Endodermal cell (in vitro differentiated cells): ENCODE measurements around the gene TPSD1. TPM values are rescaled to one million over a fixed set of nuclear protein-coding genes. Genes with fewer than 3 reads are reported as not detected.

ENCODE experiments used
- DNase-seq: peaks from one replicate; pipeline ENCODE4 v3.0.0-alpha.2; 2017
- H3K27ac ChIP-seq: 2 replicates; pipeline ENCODE4 v1.5.1; 2013; ENCODE audit warnings: mild to moderate bottlenecking, low read depth, low read length, moderate library complexity
- H3K27me3 ChIP-seq: 2 replicates; pipeline ENCODE4 v1.6.1; 2013; ENCODE audit warnings: mild to moderate bottlenecking, low read length, moderate library complexity; ENCODE audit not compliant: insufficient read depth, control insufficient read depth, poor library complexity, severe bottlenecking
- H3K36me3 ChIP-seq: 2 replicates; pipeline ENCODE4 v1.7.0; 2013; ENCODE audit warnings: mild to moderate bottlenecking, low read length, moderate library complexity; ENCODE audit not compliant: control insufficient read depth, insufficient read depth
- H3K4me1 ChIP-seq: one replicate; pipeline ENCODE4 v1.7.0; 2013; ENCODE audit warnings: low read length; ENCODE audit not compliant: control insufficient read depth, insufficient read depth
- H3K4me3 ChIP-seq: 2 replicates; pipeline ENCODE4 v1.5.1; 2013; ENCODE audit warnings: mild to moderate bottlenecking, low read length, moderate library complexity
- H3K9ac ChIP-seq: 2 replicates; pipeline ENCODE4 v1.6.1; 2013; ENCODE audit warnings: mild to moderate bottlenecking, low read length, moderate library complexity; ENCODE audit not compliant: poor library complexity, severe bottlenecking; ENCODE audit errors: extremely low read depth
- H3K9me3 ChIP-seq: 2 replicates; pipeline ENCODE4 v1.6.1; 2013; ENCODE audit warnings: mild to moderate bottlenecking, low read length, moderate library complexity; ENCODE audit not compliant: control insufficient read depth
- H3K27ac Mint-ChIP-seq: 2 replicates; pipeline ENCODE4 v1.8.0; 2020; ENCODE audit warnings: mixed read lengths
- H3K27me3 Mint-ChIP-seq: 2 replicates; pipeline ENCODE4 v1.8.0; 2021; ENCODE audit warnings: mild to moderate bottlenecking, mixed read lengths; ENCODE audit not compliant: insufficient read depth
- H3K36me3 Mint-ChIP-seq: 2 replicates; pipeline ENCODE4 v1.8.0; 2020; ENCODE audit warnings: low read depth, mixed read lengths
- H3K4me1 Mint-ChIP-seq: 2 replicates; pipeline ENCODE4 v1.8.0; 2020; ENCODE audit warnings: mixed read lengths
- H3K4me3 Mint-ChIP-seq: 2 replicates; pipeline ENCODE4 v1.8.0; 2020; ENCODE audit warnings: mild to moderate bottlenecking, moderate library complexity, mixed read lengths
- H3K9me3 Mint-ChIP-seq: 2 replicates; pipeline ENCODE4 v1.8.0; 2020; ENCODE audit warnings: mild to moderate bottlenecking, mixed read lengths
- CTCF ChIP-seq: fragments of 200-600 bp; sonication (generic); conservative IDR thresholded peaks from 2 replicates; pipeline ENCODE4 v1.5.0; 2021; ENCODE audit warnings: antibody characterized with exemption, mild to moderate bottlenecking
- WGBS, 2 experiments: methylation state at CpG; one replicate each; pipeline versions ENCODE4 v1.1.5 to v1.1.7; 2013; ENCODE audit warnings: missing lambda C conversion rate in 2 of 2, mixed read lengths in 1 of 2; ENCODE audit not compliant: insufficient coverage in 1 of 2, insufficient read length in 1 of 2; 5-methylcytosine and 5-hydroxymethylcytosine counted together
- total RNA-seq, 2 donors: library from RNA; stranded (reverse); fragmentation: NEBNext Ultra II Directional in 1 of 2; extraction: Animal tissue kit (Norgen Biotek cat#: 25700) in 1 of 2; gene quantifications; 2 replicates in 1 of 2; 3 replicates in 1 of 2; pipeline ENCODE4 v1.2.1, GENCODE V29; 2021

Gene TPSD1
- total RNA-seq, 2 donors from 2014 or later = not detected

GRCh38 chr16:1272453-1273198 is 16.8 kb downstream of the TPSD1 start:
- no peaks in the 10 kb centered on the region for H3K36me3 Mint-ChIP-seq
- 87 to 88% methylated on average over 4 to 9 of the region's 9 CpGs for WGBS, 2 experiments
- Histone ChIP-seq H3K27ac (no peak overlapping the region), H3K27me3 (peaks cover 8% of the 10 kb centered on the region), H3K4me1 (no peaks in the 10 kb centered on the region), H3K9ac (no peak overlapping the region), H3K4me3 (no peak overlapping the region), H3K9me3 (no peaks in the 10 kb centered on the region), H3K36me3 (no peaks in the 10 kb centered on the region)
- H3K9me3 Mint-ChIP-seq = no peaks in the 10 kb centered on the region
- peaks cover under 1% of the 10 kb centered on the region for H3K4me1 Mint-ChIP-seq
- TF ChIP-seq CTCF = no peak
- no peak overlapping the region for H3K27ac Mint-ChIP-seq
- no peak overlapping the region for H3K4me3 Mint-ChIP-seq
- DNase-seq = no peak
- H3K27me3 Mint-ChIP-seq = peaks cover 9% of the 10 kb centered on the region

GRCh38 chr16:1273816-1274215 is 17.9 kb downstream of the TPSD1 start:
- 82 to 92% methylated on average over 14 to 15 of the region's 15 CpGs for WGBS, 2 experiments

GRCh38 chr16:1274767-1275166 is 18.9 kb downstream of the TPSD1 start:
- H3K9me3 ChIP-seq = no peaks in the 10 kb centered on the region
- H3K9me3 Mint-ChIP-seq = no peaks in the 10 kb centered on the region
- H3K36me3 Mint-ChIP-seq = no peaks in the 10 kb centered on the region
- H3K27ac Mint-ChIP-seq = no peak overlapping the region
- DNase-seq = no peak
- no peak overlapping the region for H3K4me3 ChIP-seq
- no peak overlapping the region for H3K27ac ChIP-seq
- H3K4me3 Mint-ChIP-seq = no peak overlapping the region
- no peaks in the 10 kb centered on the region for H3K36me3 ChIP-seq
- 88% methylated on average over 1 of the region's 7 CpGs; no CpG with 5 or more reads in 1 of the 2 experiments for WGBS, 2 experiments
- no peaks in the 10 kb centered on the region for H3K4me1 ChIP-seq
- peaks cover 9% of the 10 kb centered on the region for H3K27me3 Mint-ChIP-seq
- peaks cover 8% of the 10 kb centered on the region for H3K27me3 ChIP-seq
- H3K9ac ChIP-seq = no peak overlapping the region
- peaks cover 2% of the 10 kb centered on the region for H3K4me1 Mint-ChIP-seq
- no peak for TF ChIP-seq CTCF

More at GRCh38 chr16:1273816-1274215, 17.9 kb downstream of the TPSD1 start:
- H3K36me3 Mint-ChIP-seq = no peaks in the 10 kb centered on the region
- Histone ChIP-seq H3K36me3 (no peaks in the 10 kb centered on the region), H3K27me3 (peaks cover 8% of the 10 kb centered on the region), H3K4me3 (no peak overlapping the region), H3K9ac (no peak overlapping the region), H3K4me1 (no peaks in the 10 kb centered on the region), H3K9me3 (no peaks in the 10 kb centered on the region), H3K27ac (no peak overlapping the region)
- H3K27ac Mint-ChIP-seq = no peak overlapping the region
- H3K4me3 Mint-ChIP-seq = no peak overlapping the region
- H3K9me3 Mint-ChIP-seq = no peaks in the 10 kb centered on the region
- no peak for TF ChIP-seq CTCF
- H3K4me1 Mint-ChIP-seq = peaks cover 2% of the 10 kb centered on the region
- peaks cover 9% of the 10 kb centered on the region for H3K27me3 Mint-ChIP-seq
- no peak for DNase-seq
